Stimulated activated naive CD8-positive, alpha-beta T cell treated with anti-CD3 and anti-CD28 coated beads, Interleukin-15, Interleukin-2, amounts not matched to agents 100 U/mL and 50 U/mL, for 24 hours (primary cell): ENCODE results near the gene PTN.
"Not testable (repeated sequence)": the region's sequence is repeated elsewhere in the genome, so short reads cannot be mapped to it uniquely, and the experiment has no call there.

ENCODE experiments used
- ATAC-seq: fragments of 150-1000 bp; cut with Tn5 transposase; one replicate; pipeline ENCODE4 v1.10.0; 2021
- DNase-seq: peaks from one replicate; pipeline ENCODE4 v3.0.0; 2021

PTN gene

GRCh38 chr7:137268001-137268865 is 75.3 kb downstream of the PTN start:
- not testable (repeated sequence) for ATAC-seq, DNase-seq

- ATAC-seq (no peak), DNase-seq (no peak)
Measured at GRCh38 chr7:137266764-137267163, 76.8 kb downstream of the PTN start.

- not testable (repeated sequence) for DNase-seq, ATAC-seq
Measured at GRCh38 chr7:137265480-137265879, 78.1 kb downstream of the PTN start.

- DNase-seq (no peak), ATAC-seq (no peak)
Measured at GRCh38 chr7:137262599-137262998, 80.9 kb downstream of the PTN start.

DNA sequence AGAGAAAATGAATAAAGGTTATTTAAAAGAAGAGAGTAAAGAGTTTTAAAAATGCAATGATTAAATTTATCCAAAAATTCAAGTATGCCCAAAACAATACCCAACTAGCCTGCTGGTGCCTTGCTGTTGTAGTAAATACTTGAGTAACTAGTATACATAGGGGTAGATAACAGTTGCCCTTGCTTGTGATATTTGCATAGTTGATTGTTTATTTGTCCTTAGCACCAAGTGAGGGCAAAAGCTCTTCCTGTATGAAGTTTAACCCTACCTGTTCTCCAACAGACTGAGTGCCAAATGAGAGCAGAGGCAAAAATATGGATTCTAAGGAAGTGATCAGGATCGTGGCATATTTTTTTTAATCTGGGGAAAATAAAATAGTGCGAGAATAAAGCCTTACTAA is 85.0 kb downstream of the PTN start:
- no peak for DNase-seq
- ATAC-seq: no peak

- DNase-seq (no peak), ATAC-seq (no peak)
Measured at GRCh38 chr7:137254766-137255165, 88.8 kb downstream of the PTN start.

DNA sequence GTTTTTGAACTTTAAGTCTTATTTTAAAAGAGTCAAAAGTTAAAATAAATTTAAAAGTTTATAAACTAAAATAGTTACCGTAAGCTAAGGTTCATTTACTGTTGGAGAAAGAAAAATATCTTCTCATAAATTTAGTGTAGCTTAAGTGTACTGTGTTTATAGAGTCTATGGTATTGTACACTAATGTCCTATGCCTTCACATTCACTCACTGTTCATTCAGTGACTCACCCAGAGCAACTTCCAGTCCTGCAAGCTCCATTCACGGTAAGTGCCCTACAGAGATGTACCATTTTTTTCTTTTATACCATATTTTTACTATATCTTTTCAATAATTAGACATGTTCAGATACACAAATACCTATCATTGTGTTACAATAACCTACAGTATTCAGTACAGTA is 97.6 kb downstream of the PTN start:
- DNase-seq (no peak), ATAC-seq (no peak)

DNA sequence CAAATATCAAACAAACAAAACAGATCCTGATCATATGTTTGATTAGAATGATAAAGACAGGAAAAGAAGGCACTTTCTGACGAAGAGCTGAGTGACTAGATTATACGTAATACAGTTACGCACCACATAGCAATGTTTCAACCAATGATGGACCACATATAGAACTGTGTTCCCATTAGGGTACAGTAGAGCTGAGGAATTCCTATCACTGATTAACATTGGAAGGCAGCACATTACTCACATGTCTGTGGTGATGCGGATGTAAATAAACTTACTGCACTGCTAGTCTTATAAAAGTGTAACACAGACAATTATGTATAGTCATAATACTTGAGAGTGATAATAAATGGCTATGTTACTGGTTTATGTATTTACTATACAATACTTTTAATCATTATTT is 98.3 kb downstream of the PTN start:
- DNase-seq (no peak), ATAC-seq (no peak)

- ATAC-seq: no peak
- no peak for DNase-seq
Measured at GRCh38 chr7:137243741-137244140, 99.8 kb downstream of the PTN start.

- no peak for ATAC-seq
- no peak for DNase-seq
Measured at GRCh38 chr7:137242616-137243015, 100.9 kb downstream of the PTN start.

- ATAC-seq: no peak
- no peak for DNase-seq
Measured at GRCh38 chr7:137241655-137242360, 101.7 kb downstream of the PTN start.

- not testable (repeated sequence) for ATAC-seq, DNase-seq
Measured at GRCh38 chr7:137239186-137239585, 104.3 kb downstream of the PTN start.

DNA sequence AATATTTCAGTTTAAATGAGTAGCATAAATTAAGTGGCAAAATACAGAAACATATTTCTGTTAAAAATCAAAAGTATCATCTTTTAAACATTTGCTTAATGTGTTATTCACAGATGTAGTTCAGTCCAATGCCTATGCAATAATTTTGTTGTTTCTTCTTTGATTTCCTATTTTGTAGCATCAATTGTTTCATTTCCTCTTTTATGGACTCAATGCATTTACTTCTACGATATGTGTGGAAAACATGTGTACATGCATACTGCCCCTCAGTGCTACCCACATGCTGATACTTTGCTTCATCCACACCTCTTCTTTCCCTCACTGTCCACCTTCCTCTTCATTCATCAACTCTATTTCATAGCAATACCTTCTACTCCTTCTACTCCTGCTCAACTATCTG is 108.1 kb downstream of the PTN start:
- DNase-seq: no peak
- ATAC-seq: no peak

DNA sequence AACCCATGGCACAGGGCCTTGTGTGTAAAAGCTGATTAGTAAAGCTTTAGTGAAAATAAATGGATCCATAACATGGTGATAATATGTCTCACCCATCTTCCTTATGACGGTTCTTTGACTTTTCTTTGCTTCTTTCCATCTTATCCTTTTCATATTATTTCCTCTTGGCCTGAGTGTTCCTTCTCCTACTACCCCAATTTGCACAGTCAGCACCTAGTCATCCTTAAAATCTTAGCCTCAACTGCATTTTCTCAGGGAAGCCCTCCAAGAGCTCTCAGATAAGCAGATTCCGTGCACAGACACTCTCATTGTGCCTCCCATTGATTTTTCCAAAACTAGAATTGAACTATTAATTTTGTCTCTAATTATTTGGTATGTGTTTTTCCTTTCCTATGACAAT is 112.4 kb downstream of the PTN start:
- ATAC-seq: no peak
- no peak for DNase-seq

- ATAC-seq: no peak
- DNase-seq: no peak
Measured at GRCh38 chr7:137221467-137221866, 122.1 kb downstream of the PTN start.

- ATAC-seq (no peak), DNase-seq (no peak)
Measured at GRCh38 chr7:137213744-137214143, 129.8 kb downstream of the PTN start.

DNA sequence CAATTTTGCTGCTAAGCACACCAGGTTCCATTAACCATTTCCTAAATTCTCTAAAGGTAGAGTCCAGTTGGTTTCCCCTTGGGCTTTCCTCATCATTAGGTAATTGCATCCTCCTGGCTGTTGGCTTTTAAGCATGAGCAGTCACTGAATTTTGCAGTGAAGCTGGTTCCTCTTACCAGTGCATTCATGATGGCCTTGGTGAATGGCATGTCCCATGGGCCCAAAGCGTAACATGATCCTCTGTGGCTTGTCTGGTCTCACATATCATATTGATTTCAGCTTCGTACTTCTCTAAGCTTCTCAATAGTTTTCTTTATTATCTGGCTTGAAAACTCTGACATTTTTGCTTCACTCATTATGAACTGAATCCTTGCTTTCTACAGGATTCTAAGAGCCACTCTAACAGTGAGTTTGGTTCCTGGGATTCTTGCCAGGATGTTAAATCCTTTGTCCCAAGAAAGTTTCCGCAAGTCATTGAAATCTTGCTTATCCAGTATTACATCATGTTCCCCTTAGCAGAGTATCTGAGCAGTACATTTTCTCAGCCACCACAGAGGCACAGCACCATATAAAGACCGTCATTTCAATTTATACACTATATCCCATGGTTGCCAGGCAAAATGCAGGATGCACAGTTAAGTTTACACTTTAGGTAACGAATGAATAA is 134.2 kb downstream of the PTN start:
- ATAC-seq (no peak), DNase-seq (no peak)

GRCh38 chr7:137206770-137207169 is 136.8 kb downstream of the PTN start:
- no peak for DNase-seq
- no peak for ATAC-seq

DNA sequence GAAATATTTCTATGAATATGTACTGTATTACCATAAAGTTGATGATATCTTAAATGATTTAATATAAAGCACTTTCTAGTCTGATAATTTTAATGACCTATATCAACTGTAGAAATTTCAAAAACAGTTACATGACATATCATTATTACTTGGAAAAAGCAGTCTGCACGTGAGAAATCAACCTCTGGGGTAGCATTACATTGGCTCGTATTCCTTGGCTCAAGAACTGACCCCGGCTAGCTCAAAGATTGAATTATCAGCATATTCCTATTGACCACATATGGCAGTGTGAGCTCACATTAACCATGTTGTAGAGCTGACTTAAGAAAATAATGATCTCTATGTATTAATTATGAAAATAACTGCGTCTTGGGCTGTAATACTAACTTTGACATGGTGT is 139.3 kb downstream of the PTN start:
- DNase-seq (no peak), ATAC-seq (no peak)

- DNase-seq (no peak), ATAC-seq (no peak)
Measured at GRCh38 chr7:137203351-137203750, 140.2 kb downstream of the PTN start.

DNA sequence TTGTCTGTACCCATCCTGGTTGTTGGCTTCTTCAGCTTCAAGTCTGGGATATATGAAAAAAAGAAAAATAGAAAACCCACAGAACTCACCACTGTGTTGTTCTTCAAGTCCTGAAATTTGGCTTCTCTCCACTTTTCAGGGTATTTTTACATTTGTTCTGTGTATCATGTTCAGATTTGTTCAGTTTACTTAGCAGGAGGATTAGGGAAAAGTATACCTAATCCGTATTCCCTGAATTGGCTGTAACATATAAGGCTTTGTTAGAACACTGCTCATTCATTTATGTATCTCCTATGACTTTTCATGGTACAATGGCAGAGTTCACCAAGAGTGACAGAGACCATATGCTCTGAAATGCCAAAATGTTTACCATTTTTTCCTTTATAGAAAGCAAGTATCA is 146.9 kb downstream of the PTN start:
- ATAC-seq (no peak), DNase-seq (no peak)

DNA sequence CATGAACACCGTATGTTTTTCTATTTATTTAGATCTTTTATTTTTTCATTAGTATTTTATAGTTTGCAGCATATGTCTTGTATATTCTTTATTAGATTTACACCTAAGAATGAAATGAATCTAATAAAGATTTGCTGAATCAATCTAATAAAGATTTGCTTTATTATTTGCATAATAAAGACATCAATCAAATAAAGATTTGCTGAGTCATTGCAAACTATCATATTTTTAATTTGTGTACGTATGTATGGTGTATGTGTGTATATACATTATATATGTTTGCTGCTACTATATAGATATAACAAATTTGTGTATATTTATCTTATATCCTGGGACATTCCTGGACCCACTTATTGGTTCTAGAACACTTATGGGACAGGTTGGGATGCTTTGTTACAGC is 147.5 kb downstream of the PTN start:
- ATAC-seq (no peak), DNase-seq (no peak)

- not testable (repeated sequence) for DNase-seq, ATAC-seq
Measured at GRCh38 chr7:137181619-137182018, 161.9 kb downstream of the PTN start.
